HG03432 (cell line): ENCODE data around the gene OBSL1.

ENCODE experiments used
- ATAC-seq: cut with Tn5 transposase; IDR thresholded peaks from one replicate; pipeline ENCODE4 v1.9.1; 2021; ENCODE audit warnings: mild to moderate bottlenecking, moderate library complexity; ENCODE audit not compliant: unreplicated experiment

Gene OBSL1

DNA sequence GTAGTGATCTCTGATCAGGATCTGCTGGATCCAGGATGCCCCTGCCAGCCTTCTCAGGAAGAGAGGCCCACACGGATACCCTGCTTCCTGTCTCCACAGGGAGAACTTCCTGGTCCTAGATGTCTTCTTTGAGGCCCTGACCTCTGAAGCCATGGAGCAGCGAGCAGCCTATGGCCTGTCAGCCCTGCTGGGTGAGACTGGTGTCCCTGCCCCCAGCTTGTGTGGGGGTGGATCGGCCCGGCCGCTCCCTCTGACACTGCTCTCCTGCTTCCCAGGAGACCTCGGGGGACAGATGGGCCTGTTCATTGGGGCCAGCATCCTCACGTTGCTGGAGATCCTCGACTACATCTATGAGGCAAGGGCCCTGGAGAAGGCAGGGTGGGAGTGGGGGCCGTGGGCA, 34.4 kb downstream of the OBSL1 start:
- no peak for ATAC-seq

DNA sequence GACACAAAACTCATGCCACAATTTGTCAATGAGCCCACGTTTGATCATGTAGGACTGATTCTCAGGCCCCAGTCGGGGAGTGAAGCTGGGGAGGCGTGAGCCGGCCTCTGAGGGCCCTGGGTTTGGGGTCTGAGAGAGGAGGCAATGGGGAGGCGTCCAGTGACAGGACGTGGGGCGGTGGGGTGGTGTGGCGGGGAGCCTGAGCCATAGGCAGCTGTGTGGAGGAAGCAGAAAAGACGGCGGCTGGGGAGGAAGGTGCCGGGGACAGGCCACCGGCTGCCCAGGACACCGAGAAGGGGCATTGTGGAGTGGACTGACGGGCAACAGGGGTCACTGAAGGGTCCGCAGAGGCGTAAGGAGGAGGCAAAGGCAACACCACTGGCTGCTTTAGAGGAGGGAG, 34.9 kb downstream of the OBSL1 start:
- no peak for ATAC-seq

DNA sequence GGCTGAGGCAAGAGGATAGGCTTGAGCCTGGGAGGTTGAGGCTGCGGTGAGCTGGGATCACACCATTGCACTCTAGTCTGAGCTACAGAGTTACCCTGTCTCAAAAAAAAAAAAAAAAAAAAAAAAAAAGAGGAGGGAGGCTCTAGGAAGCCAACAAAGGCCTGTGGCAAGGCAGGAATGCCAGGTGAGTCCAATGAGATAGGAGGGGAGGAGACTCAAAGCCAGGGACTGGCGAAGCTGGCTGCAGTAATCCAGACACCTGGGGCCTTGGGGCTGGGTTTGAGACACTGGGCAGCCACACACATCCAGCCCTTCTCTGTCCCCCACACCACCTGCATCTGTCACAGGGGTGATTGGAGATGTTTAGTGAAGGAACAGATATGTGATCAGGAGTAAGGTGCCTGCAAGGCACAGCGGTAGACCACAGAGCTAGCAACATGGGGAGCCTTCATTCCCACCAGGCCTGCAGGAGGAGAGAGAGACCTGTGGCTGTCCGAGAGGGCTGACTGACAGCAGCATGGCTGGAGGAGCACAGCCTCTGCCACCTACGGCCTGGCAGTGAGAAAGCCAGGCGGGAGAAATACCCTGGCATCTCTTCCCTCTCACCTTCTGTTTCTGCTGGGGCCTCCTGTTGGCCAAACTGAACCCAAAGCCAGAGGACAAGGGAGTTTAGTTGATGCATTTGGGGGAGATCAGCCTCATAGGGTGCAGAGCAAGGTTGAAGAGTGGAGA, 37.2 kb downstream of the OBSL1 start:
- no peak for ATAC-seq

DNA sequence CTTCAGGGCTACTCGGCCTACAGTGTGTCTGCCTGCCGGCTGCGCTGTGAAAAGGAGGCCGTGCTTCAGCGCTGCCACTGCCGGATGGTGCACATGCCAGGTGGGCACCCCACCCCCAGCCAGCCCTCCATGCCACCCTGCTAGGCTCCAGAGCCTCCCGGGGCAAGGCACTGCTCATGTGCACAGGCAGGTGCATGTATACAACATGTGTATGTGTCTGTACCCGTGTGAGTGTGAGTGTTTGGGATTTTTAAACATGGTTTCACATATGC, 39.0 kb downstream of the OBSL1 start:
- no peak for ATAC-seq

- no peak for ATAC-seq
These were observed 39.5 kb downstream of the OBSL1 start for GRCh38 chr2:219531639-219532377.

- peak; percentile 91 for ATAC-seq
These were observed 41.0 kb downstream of the OBSL1 start for GRCh38 chr2:219530048-219530963.

- no peak for ATAC-seq
These were observed 43.9 kb downstream of the OBSL1 start for GRCh38 chr2:219527472-219527871.

DNA sequence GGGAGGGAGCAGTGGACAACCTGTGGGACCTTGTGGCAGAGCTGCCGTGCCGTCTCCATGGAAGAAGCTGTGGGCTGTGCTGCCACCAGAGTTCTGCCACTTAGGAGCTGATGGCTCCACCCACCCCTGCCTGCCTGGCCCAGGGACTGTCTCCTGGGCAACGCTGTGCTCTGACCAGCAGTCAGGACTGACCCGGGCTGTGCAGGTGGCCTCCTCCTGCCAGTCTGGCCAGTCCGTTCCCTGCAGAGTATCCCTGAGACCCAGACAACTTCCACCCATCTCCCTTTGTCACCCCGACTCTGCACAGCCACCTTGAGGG, 44.3 kb downstream of the OBSL1 start:
- ATAC-seq: no peak

DNA sequence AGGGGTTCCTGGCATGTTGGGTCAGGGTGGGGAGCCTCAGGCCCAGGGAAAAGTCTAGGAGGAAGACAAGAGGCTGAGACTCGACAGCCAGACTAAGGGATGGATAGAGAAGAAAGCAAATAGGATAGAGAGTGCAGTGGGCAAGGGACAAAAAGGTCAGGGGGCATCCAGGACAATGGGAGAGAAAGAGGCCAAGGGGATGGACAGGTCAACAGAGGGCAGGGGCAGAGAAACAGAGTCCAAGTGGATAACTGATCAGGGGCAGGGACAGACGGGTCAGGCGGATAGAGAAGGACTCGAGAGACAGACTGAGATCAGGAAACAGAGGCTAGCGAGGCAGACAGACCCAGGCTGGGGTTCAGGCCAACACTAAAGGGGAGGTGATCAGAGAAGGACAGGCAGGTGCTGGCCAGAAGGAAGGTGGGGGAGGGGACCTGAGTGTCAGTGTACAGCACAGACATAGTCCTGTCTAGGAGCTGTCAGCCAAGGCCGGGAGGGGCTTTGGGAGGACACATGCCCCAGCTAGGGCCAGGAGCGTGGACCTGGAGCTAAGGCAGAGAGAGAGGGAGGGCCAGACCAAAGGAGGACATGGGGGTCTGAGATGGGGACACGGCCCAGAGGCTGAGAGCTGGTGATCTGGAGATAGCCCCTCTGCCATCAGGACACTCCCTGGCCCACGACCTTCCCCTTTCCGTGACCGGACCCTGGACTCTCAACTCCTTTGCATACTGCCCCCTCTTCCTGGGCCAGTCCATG, 44.8 kb downstream of the OBSL1 start:
- no peak for ATAC-seq

- no peak for ATAC-seq
These were observed 45.7 kb downstream of the OBSL1 start for GRCh38 chr2:219525533-219526232.

- ATAC-seq: no peak
These were observed 46.5 kb downstream of the OBSL1 start for GRCh38 chr2:219524817-219525216.

DNA sequence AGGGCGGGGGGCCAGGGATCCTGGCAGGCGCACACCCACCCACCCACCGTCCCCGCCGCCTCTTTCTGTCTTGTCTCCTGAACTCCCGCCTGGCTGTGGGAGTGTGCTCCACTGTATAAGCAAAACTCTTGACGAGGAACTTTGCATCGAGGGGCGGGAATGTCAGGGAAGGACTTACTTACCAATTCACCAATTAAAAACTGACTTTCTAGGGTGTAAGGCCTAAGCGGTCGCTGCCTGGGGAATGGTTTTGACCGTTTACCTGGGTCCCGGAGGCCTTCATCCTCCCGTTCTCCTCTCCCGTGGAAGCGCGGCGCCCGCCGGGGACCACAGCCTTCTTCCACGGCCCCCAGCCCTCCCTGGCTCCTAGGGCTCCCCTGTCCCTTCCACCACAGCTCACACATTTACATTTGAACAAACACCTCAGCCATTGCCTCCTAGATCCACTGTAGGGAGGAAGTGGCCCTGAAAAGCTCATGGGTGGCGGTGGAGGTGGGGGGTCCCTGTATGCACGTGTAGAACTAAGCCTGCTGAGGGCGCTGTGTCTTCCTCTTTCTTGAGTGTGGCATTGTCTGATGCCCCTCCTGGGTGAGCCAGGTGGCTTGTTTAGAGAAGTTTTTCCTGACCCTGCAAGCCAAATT, 48.2 kb downstream of the OBSL1 start:
- no peak for ATAC-seq

- no peak for ATAC-seq
These were observed 49.0 kb downstream of the OBSL1 start for GRCh38 chr2:219522111-219523030.

GRCh38 chr2:219521066-219521880, 50.1 kb downstream of the OBSL1 start:
- no peak for ATAC-seq

- no peak for ATAC-seq
These were observed 51.3 kb downstream of the OBSL1 start for GRCh38 chr2:219520079-219520478.

GRCh38 chr2:219519526-219519916, 51.8 kb downstream of the OBSL1 start:
- no peak for ATAC-seq

- no peak for ATAC-seq
These were observed 53.2 kb downstream of the OBSL1 start for GRCh38 chr2:219517954-219518778.
